Measurements from ENCODE around the gene USP48. TPM values are rescaled to one million over a fixed set of nuclear protein-coding genes. Genes with fewer than 3 reads are reported as not detected.

Gene USP48
- total and polyA plus RNA-seq, 2 of the 8 experiments (the other 6 are each of a cell fraction or from before 2014, with no cell fraction given): 12.8 to 83.5 TPM

DNA sequence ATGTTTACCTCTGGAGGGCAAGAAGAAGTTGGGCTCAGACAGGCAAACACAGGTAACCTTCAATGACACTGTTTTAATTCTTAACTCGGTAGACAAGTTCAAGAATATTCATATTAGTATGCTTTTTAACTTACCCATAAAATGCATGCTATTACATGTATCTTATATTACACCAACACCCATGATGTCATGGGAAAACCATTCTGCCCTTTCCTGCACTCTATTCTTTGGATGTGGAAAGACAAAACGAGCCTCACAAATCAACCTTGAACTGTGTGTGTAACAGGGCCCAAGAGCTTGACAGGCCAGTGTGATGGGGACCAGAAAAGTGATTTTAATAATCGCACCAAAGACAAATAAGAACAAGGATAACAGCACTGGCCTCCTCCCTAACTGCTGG, 91.2 kb downstream of the USP48 start:
- H2AK5ac ChIP-seq (ENCODE audit: low read depth, low read length): no peak overlapping the region
- H3K79me2 ChIP-seq (ENCODE audit: control insufficient read depth in 1 of 2, insufficient read depth in 2 of 2, low read length in 2 of 2): no peaks in the 10 kb centered on the region
- H3K14ac ChIP-seq (ENCODE audit: insufficient read length): no peak overlapping the region
- no peaks in the 10 kb centered on the region for H3K9me3 ChIP-seq (ENCODE audit: insufficient read depth in 2 of 2, low read depth in 1 of 2, low read length in 1 of 2)
- no peak overlapping the region for H3K4me3 ChIP-seq (ENCODE audit: extremely low read depth in 1 of 4, insufficient read depth in 2 of 4, low read depth in 3 of 4, low read length in 4 of 4)
- no peak overlapping the region for H3K56ac ChIP-seq (replicated peaks; ENCODE audit: insufficient read length, low read depth, low read length)
- H4K5ac ChIP-seq (ENCODE audit: insufficient read length, low read depth, low read length): no peak overlapping the region
- H2BK20ac ChIP-seq (ENCODE audit: low read length): no peak overlapping the region
- H3K4ac ChIP-seq (replicated peaks; ENCODE audit: insufficient read length, low read depth, low read length): no peak overlapping the region
- no peak overlapping the region for H3K9ac ChIP-seq (replicated peaks in 1 of 4; ENCODE audit: extremely low read depth in 1 of 4, low read depth in 3 of 4, low read length in 3 of 4)
- no peak overlapping the region for H2BK12ac ChIP-seq (ENCODE audit: low read depth, low read length)
- H3K27me3 ChIP-seq (replicated peaks in 1 of 4; ENCODE audit: control insufficient read depth in 3 of 4, extremely low read depth in 1 of 4, insufficient read depth in 3 of 4, low read length in 3 of 4): no peaks in the 10 kb centered on the region
- H3K36me3 ChIP-seq (ENCODE audit: control insufficient read depth in 2 of 4, insufficient read depth in 4 of 4, low read length in 3 of 4): peaks cover 6 to 44% (median 31%) of the 10 kb centered on the region in 4 experiments
- no peak overlapping the region for H2AFZ ChIP-seq (ENCODE audit: low read length)
- peaks cover 0 to 6% (median 0%) of the 10 kb centered on the region in 4 experiments; a peak in 1 of 7 replicates for H3K4me1 ChIP-seq (replicated peaks in 1 of 4; ENCODE audit: control insufficient read depth in 3 of 4, insufficient read depth in 4 of 4, low read length in 3 of 4)
- H3K23me2 ChIP-seq (ENCODE audit: low read depth, low read length): no peaks in the 10 kb centered on the region
- DNase-seq (ENCODE audit: low read depth in 1 of 2, low spot score in 2 of 2): no peak
- H3K79me1 ChIP-seq (ENCODE audit: low read depth, low read length): no peaks in the 10 kb centered on the region; the same call in 1 of the 2 replicates
- no peak overlapping the region for H3K27ac ChIP-seq (ENCODE audit: low read depth, low read length)
- no peak for FAIRE-seq
- ChIA-PET POLR2A (ENCODE audit: partially characterized antibody) (interaction anchor here (0.7 kb wide), 1 partner anchor 19 kb away, joined by 3 read pairs; no protein-coding TSS in a partner anchor), CTCF (ENCODE audit: partially characterized antibody) (interaction anchor here (1.8 kb wide), 1 partner anchor 11 kb away, joined by 5 read pairs; no protein-coding TSS in a partner anchor)
- H4K20me1 ChIP-seq (replicated peaks in 1 of 2; ENCODE audit: control insufficient read depth in 1 of 2, insufficient read depth in 2 of 2, low read length in 2 of 2): peaks cover 0 to 6% of the 10 kb centered on the region in 2 experiments
- TF ChIP-seq GABPA (IDR thresholded peaks at IDR 0.05; ENCODE audit: borderline replicate concordance, insufficient read depth, low read length) (no peak), CHD2 (IDR thresholded peaks at IDR 0.05; ENCODE audit: low read length) (no peak), RXRA (IDR thresholded peaks at IDR 0.05; ENCODE audit: insufficient read depth, low read depth, low read length) (no peak), TBP (IDR thresholded peaks at IDR 0.05; ENCODE audit: low read depth, low read length) (no peak), ASH2L (IDR thresholded peaks at IDR 0.05; ENCODE audit: low read length) (no peak), CREB1 (IDR thresholded peaks at IDR 0.05) (no peak), HDAC6 (IDR thresholded peaks at IDR 0.05; ENCODE audit: low read depth, low read length) (no peak), BACH1 (IDR thresholded peaks at IDR 0.05; ENCODE audit: low read length) (no peak), RNF2 (IDR thresholded peaks at IDR 0.05; ENCODE audit: borderline replicate concordance, low read depth, low read length, missing control alignments, poor library complexity, severe bottlenecking) (no peak), SP4 (IDR thresholded peaks at IDR 0.05; ENCODE audit: low read length) (no peak)
- TF ChIP-seq, protein P1, sequence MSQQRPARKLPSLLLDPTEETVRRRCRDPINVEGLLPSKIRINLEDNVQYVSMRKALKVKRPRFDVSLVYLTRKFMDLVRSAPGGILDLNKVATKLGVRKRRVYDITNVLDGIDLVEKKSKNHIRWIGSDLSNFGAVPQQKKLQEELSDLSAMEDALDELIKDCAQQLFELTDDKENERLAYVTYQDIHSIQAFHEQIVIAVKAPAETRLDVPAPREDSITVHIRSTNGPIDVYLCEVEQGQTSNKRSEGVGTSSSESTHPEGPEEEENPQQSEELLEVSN (IDR thresholded peaks at IDR 0.05): no peak
- TF ChIP-seq, protein P2, sequence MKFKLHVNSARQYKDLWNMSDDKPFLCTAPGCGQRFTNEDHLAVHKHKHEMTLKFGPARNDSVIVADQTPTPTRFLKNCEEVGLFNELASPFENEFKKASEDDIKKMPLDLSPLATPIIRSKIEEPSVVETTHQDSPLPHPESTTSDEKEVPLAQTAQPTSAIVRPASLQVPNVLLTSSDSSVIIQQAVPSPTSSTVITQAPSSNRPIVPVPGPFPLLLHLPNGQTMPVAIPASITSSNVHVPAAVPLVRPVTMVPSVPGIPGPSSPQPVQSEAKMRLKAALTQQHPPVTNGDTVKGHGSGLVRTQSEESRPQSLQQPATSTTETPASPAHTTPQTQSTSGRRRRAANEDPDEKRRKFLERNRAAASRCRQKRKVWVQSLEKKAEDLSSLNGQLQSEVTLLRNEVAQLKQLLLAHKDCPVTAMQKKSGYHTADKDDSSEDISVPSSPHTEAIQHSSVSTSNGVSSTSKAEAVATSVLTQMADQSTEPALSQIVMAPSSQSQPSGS (IDR thresholded peaks at IDR 0.05; ENCODE audit: low read length): no peak
- WGBS, 2 experiments (ENCODE audit: extremely low coverage in 1 of 2, insufficient coverage in 1 of 2, insufficient read length in 1 of 2, insufficient replicate concordance in 2 of 2, low coverage in 1 of 2, low lambda C conversion rate in 2 of 2, missing lambda C conversion rate in 1 of 2): 97% methylated on average over 3 of the region's 3 CpGs; no CpG with 5 or more reads in 1 of the 2 experiments
- H3K18ac ChIP-seq (ENCODE audit: extremely low read depth, low read length): no peak overlapping the region
- no peak overlapping the region for H2BK5ac ChIP-seq (ENCODE audit: low read depth, low read length)
- H2BK120ac ChIP-seq (replicated peaks; ENCODE audit: low read depth, low read length): no peak overlapping the region
- no peak overlapping the region for H4K8ac ChIP-seq (ENCODE audit: extremely low read depth, insufficient read depth, low read length)
- no peak overlapping the region for H3K4me2 ChIP-seq (ENCODE audit: insufficient read depth in 1 of 2, low read depth in 2 of 2, low read length in 2 of 2)
- no peak overlapping the region for H3K23ac ChIP-seq (ENCODE audit: insufficient read length)
- H2BK15ac ChIP-seq (ENCODE audit: low read length): no peak overlapping the region
- H4K91ac ChIP-seq (replicated peaks; ENCODE audit: insufficient read length, low read length): no peak overlapping the region
